ENCODE data around the gene LARGE1.

The LARGE1 gene

DNA sequence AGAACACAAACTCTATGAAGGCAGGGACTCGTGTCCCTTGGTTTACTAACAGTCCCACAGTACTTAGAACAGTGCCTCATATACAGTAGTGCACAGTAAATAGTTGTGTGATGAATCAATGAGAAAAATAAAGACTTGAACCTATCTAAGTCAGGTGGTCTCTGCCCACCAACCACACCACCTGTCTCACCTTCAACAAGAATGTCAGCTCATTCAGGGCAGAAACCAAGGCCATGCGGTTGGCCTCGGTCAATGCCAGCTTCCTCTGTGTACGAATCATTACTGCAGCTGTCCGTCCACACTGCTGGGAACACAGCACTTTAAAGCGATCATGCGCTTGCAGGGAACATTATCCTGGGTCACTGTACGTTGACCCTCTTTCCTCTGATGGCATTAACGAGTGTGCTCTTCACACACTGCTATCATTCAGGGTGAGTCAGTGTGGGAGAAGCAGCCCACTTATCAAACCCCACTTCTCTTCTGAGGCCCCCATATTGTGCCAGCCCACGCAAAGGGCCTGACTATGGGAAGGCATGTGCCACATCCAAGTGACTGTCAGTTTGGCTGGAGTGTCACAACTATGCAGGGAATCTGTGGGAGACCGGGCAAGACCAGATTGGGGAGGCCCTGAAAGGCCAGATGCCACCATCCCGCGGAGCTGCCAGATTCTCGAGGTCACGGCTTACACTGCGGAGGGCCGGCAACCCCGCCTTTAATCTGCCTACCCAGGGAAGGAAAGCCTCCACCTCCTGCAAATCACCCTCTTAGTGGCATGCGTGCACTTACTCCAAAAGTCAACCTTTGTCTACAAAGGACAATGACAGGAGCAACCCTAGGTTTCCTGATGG is 36.1 kb downstream of the LARGE1 start:
- in situ Hi-C loops (cut with HindIII; ENCODE audit: low pct_ligation_motif_present, low sequenced_read_pairs) = no loop called here
- TF ChIP-seq, protein P1, sequence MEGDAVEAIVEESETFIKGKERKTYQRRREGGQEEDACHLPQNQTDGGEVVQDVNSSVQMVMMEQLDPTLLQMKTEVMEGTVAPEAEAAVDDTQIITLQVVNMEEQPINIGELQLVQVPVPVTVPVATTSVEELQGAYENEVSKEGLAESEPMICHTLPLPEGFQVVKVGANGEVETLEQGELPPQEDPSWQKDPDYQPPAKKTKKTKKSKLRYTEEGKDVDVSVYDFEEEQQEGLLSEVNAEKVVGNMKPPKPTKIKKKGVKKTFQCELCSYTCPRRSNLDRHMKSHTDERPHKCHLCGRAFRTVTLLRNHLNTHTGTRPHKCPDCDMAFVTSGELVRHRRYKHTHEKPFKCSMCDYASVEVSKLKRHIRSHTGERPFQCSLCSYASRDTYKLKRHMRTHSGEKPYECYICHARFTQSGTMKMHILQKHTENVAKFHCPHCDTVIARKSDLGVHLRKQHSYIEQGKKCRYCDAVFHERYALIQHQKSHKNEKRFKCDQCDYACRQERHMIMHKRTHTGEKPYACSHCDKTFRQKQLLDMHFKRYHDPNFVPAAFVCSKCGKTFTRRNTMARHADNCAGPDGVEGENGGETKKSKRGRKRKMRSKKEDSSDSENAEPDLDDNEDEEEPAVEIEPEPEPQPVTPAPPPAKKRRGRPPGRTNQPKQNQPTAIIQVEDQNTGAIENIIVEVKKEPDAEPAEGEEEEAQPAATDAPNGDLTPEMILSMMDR (IDR thresholded peaks at IDR 0.05; ENCODE audit: low read depth, low read length, missing control alignments) = no peak
- no peaks in the 10 kb centered on the region for H3K27me3 ChIP-seq (replicated peaks)
- H3K36me3 ChIP-seq (replicated peaks) = no peaks in the 10 kb centered on the region
- H3K27ac ChIP-seq = no peak overlapping the region
- H3K4me3 ChIP-seq (ENCODE audit: low read depth, low read length) = no peak overlapping the region
- DNase-seq = no peak

DNA sequence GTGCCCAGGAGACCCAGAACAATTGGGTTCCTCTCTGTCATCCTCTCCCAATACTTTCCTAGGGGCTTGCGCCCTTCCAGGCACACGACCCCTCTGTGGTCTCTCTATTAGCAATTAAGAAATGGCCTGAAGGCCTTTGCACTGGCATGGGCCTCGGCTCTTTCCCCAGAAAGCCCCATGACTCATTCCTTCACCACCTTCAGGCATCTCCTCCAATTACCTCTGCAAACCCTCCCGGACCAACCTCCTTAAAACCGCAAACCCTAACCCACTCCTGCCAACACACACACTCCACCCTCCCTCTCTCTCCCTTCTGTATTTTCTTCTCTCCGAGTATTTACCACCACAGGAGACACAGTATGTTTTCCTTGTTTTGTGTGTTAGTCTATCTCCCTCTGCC is 36.7 kb downstream of the LARGE1 start:
- Histone ChIP-seq H3K27ac (no peak overlapping the region), H3K27me3 (replicated peaks) (no peaks in the 10 kb centered on the region), H3K36me3 (replicated peaks) (no peaks in the 10 kb centered on the region), H3K4me3 (ENCODE audit: low read depth, low read length) (no peak overlapping the region)
- no peak for DNase-seq
- in situ Hi-C loops (cut with HindIII; ENCODE audit: low pct_ligation_motif_present, low sequenced_read_pairs) = no loop called here
- TF ChIP-seq, protein P1 (IDR thresholded peaks at IDR 0.05; ENCODE audit: low read depth, low read length, missing control alignments) = no peak

DNA sequence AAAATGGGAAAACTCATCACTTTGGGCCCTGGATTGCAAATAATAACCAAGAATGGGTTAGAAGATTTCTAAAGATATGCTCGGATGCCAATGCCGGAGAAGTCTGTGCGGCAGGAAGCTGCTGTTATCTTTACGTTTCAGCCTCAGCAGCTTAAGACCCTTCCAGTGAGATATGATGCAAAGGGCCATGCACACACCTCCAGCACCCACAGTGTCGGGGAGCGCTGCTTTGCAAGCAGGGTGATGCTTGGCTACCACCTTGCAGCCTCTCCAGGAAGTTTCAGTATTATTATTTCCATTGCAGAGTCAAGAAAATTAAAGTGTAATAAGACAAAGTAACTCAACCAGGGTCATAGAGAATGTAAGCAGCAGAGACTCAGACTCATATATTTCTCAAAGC is 37.3 kb downstream of the LARGE1 start:
- Histone ChIP-seq H3K27me3 (replicated peaks) (no peaks in the 10 kb centered on the region), H3K27ac (no peak overlapping the region), H3K4me3 (ENCODE audit: low read depth, low read length) (no peak overlapping the region), H3K36me3 (replicated peaks) (no peaks in the 10 kb centered on the region)
- in situ Hi-C loops (cut with HindIII; ENCODE audit: low pct_ligation_motif_present, low sequenced_read_pairs) = no loop called here
- TF ChIP-seq, protein P1 (IDR thresholded peaks at IDR 0.05; ENCODE audit: low read depth, low read length, missing control alignments) = no peak
- no peak for DNase-seq

DNA sequence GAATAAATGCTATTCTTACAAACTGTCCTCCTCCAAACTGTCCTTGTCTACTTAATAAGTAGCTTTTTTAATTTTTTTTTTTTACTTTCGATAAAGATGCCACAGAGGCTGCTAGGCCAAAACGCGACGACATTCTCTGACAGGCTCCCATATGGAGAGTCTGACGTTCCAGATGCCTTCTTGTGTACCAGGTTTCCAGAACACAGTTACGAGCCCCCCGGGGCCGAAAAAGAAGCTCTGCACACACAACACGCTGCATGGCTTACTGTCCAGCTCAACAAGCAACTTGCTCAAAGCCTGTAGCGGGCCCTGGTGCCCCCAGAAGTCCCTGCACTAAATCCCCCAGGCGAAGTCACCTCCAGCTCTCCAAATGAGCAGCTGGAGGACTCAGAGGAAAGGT is 39.3 kb downstream of the LARGE1 start:
- H3K36me3 ChIP-seq (replicated peaks) = no peaks in the 10 kb centered on the region
- H3K27me3 ChIP-seq (replicated peaks) = no peaks in the 10 kb centered on the region
- DNase-seq = no peak
- no peak overlapping the region for H3K4me3 ChIP-seq (ENCODE audit: low read depth, low read length)
- in situ Hi-C loops (cut with HindIII; ENCODE audit: low pct_ligation_motif_present, low sequenced_read_pairs) = no loop called here
- TF ChIP-seq, protein P1 (IDR thresholded peaks at IDR 0.05; ENCODE audit: low read depth, low read length, missing control alignments) = no peak
- H3K27ac ChIP-seq = no peak overlapping the region

DNA sequence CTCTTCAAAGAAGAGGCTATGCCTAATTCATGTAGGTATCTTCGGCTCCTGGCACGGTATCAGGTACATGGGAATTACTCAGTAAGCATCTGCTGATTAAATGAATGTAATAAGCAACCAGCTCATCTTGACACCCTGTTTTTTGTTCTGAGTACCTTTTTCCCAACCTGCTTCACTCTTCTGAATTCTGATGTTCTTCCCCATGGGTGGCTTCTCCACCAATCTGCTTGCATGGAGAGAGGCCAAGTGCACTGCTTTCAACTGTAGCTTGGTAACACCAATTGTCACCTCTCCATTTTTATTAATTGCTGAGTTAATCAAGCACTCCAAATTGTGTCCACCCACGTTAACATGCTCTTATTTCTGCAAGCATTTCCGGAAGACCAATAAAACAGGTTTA is 40.5 kb downstream of the LARGE1 start:
- in situ Hi-C loops (cut with HindIII; ENCODE audit: low pct_ligation_motif_present, low sequenced_read_pairs) = no loop called here
- DNase-seq = no peak
- Histone ChIP-seq H3K36me3 (replicated peaks) (no peaks in the 10 kb centered on the region), H3K4me3 (ENCODE audit: low read depth, low read length) (no peak overlapping the region), H3K27ac (no peak overlapping the region), H3K27me3 (replicated peaks) (no peaks in the 10 kb centered on the region)
- TF ChIP-seq, protein P1 (IDR thresholded peaks at IDR 0.05; ENCODE audit: low read depth, low read length, missing control alignments) = no peak

DNA sequence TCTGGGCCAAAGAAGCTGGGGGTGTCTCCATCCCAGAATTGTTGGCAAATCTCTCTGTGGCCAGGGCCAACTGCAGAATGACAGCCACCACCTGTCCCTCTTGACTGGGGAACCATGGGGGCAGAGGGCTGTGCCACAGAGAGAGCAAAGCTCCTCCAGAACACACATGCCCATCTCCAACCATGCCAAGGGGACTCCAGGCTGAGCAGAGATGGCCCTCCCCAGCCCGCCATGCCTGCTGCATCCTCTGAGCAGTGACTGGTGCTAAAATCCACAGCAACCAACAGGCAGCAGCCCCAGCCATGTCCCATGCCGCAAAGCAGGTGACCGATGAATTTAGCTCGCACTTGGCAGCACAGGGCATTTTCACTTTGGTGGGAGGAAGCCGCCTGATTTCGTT is 45.0 kb downstream of the LARGE1 start:
- in situ Hi-C loops (cut with HindIII; ENCODE audit: low pct_ligation_motif_present, low sequenced_read_pairs) = no loop called here
- H3K27me3 ChIP-seq (replicated peaks) = no peaks in the 10 kb centered on the region

More for the DNA sequence above, 45.0 kb downstream of the LARGE1 start:
- TF ChIP-seq, protein P1 (IDR thresholded peaks at IDR 0.05; ENCODE audit: low read depth, low read length, missing control alignments) = no peak
- Histone ChIP-seq H3K27ac (no peak overlapping the region), H3K36me3 (replicated peaks) (no peaks in the 10 kb centered on the region), H3K4me3 (ENCODE audit: low read depth, low read length) (no peak overlapping the region)
- DNase-seq = no peak

Measured in brain microvascular endothelial cell (primary cell).